Lower lobe of right lung (tissue), 2 donors: ENCODE measurements around the gene CHAF1B. TPM values are rescaled to one million over a fixed set of nuclear protein-coding genes. Genes with fewer than 3 reads are reported as not detected.

Experiments
- ATAC-seq, 2 donors: fragments of 200-7000 bp; cut with Tn5 transposase; one replicate each; pipeline ENCODE4 v1.9.1; 2020 to 2022; ENCODE audit warnings: mild to moderate bottlenecking in 2 of 2, moderate library complexity in 2 of 2
- DNase-seq: peaks from one replicate; pipeline ENCODE4 v3.0.0-alpha.2; 2020
- H3K27ac ChIP-seq: fragments of 200-600 bp; one replicate; pipeline ENCODE4 v1.8.0; 2022
- H3K27me3 ChIP-seq: fragments of 200-600 bp; one replicate; pipeline ENCODE4 v1.8.0; 2022; ENCODE audit warnings: low read depth
- H3K36me3 ChIP-seq: fragments of 200-600 bp; one replicate; pipeline ENCODE4 v1.8.0; 2022; ENCODE audit warnings: mild to moderate bottlenecking
- H3K4me1 ChIP-seq: fragments of 200-600 bp; one replicate; pipeline ENCODE4 v1.8.0; 2022
- H3K4me3 ChIP-seq: fragments of 200-600 bp; one replicate; pipeline ENCODE4 v1.8.0; 2022; ENCODE audit warnings: mild to moderate bottlenecking
- H3K9me3 ChIP-seq: fragments of 200-600 bp; one replicate; pipeline ENCODE4 v1.8.0; 2022
- CTCF ChIP-seq: fragments of 200-600 bp; IDR thresholded peaks from one replicate; pipeline ENCODE4 v1.8.0; 2022; ENCODE audit warnings: antibody characterized with exemption, mild to moderate bottlenecking
- intact Hi-C: fragments of 100-400 bp; cut with DNase I; formaldehyde crosslinking; loops from one replicate; pipeline ENCODE4 v1.11.0; 2022
- total RNA-seq: library from RNA; stranded (reverse); fragmentation: NEBNext Ultra II Directional; extraction: Animal tissue kit (Norgen Biotek cat#: 25700); gene quantifications from one replicate; pipeline ENCODE4 v1.2.1, GENCODE V29; 2021
- donor health status: DM: no; HTN: yes; CAD: no; lungs with severe emphysema.

Gene CHAF1B
- total RNA-seq, 1 donor from 2014 or later = 1.8 TPM

DNA sequence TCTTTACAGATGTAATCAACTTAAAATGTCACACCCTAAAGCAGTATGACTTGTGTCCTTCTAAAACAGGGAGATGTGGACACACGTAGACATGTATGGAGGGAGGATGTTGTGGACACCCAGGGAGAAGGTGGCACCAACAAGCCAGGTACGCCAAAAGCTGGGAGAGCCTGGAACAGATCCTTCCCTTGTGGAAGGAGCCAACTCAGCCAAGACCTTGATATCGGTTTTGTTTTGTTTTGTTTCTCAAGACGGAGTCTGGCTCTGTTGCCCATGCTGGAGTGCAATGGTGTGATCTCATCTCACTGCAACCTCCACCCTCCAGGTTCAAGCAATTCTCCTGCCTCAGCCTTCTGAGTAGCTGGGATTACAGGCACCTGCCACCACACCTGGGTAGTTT is 45.6 kb downstream of the CHAF1B start:
- Histone ChIP-seq H3K27me3 (peaks cover 4% of the 10 kb centered on the region), H3K36me3 (no peaks in the 10 kb centered on the region), H3K4me3 (peak overlapping the region; percentile 39), H3K4me1 (peaks cover 18% of the 10 kb centered on the region), H3K9me3 (no peaks in the 10 kb centered on the region), H3K27ac (peak overlapping the region; percentile 79)
- ATAC-seq = no peak
- TF ChIP-seq CTCF = no peak
- intact Hi-C loops = no loop called here
- no peak for DNase-seq

DNA sequence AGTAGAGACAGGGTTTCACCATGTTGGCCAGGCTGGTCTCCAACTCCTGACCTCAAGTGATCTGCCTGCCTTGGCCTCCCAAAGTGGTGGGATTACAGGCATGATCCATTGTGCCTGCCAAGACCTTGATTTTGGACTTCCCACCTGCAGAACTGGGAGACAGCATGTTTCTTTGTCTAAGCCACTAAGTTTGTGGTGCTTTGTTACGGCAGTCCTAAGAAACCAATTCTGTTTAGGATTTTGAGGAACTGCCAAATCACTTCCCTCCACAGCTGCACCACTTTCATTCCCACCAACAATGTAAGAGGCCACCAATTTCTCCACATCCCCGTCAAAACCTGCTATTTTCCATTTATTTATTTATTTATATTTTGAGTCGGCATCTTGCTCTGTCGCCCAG is 46.1 kb downstream of the CHAF1B start:
- intact Hi-C loops = no loop called here
- DNase-seq = no peak
- no peak for TF ChIP-seq CTCF
- H3K4me3 ChIP-seq = peak overlapping the region; percentile 39
- peaks cover 4% of the 10 kb centered on the region for H3K27me3 ChIP-seq
- no peaks in the 10 kb centered on the region for H3K9me3 ChIP-seq
- H3K36me3 ChIP-seq = no peaks in the 10 kb centered on the region
- H3K27ac ChIP-seq = peak overlapping the region; percentile 1
- peaks cover 18% of the 10 kb centered on the region for H3K4me1 ChIP-seq
- no peak for ATAC-seq

GRCh38 chr21:36433059-36433709 is 48.0 kb downstream of the CHAF1B start:
- H3K27ac ChIP-seq = no peak overlapping the region
- peaks cover 4% of the 10 kb centered on the region for H3K27me3 ChIP-seq
- ATAC-seq = no peak
- DNase-seq = no peak
- no peak for TF ChIP-seq CTCF
- intact Hi-C loops = no loop called here
- H3K4me3 ChIP-seq = no peak overlapping the region
- no peaks in the 10 kb centered on the region for H3K9me3 ChIP-seq
- H3K36me3 ChIP-seq = no peaks in the 10 kb centered on the region
- peaks cover 27% of the 10 kb centered on the region for H3K4me1 ChIP-seq

DNA sequence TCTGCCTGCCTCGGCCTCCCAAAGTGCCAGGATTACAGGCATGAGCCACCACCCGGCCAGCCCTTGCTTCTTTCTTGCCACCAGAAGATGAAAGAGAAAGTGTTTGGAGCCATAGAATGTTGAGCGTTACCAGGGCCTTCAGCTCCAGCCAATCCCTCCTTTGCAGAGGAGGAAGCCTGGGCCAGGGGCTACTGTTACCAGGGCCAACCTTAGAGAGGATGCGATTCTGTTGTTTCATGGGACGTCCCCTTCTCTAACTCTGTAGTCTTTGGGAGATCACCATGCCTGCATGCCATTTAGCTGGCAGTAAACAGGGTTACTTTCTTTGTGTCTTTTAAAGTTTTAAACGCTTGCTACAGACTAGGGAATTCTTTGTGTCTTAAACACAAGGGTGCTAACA is 49.0 kb downstream of the CHAF1B start:
- peaks cover 22% of the 10 kb centered on the region for H3K4me1 ChIP-seq
- intact Hi-C loops = no loop called here
- H3K4me3 ChIP-seq = no peak overlapping the region
- no peak for DNase-seq
- no peaks in the 10 kb centered on the region for H3K36me3 ChIP-seq
- no peak for ATAC-seq
- H3K27ac ChIP-seq = no peak overlapping the region
- no peaks in the 10 kb centered on the region for H3K9me3 ChIP-seq
- peaks cover 4% of the 10 kb centered on the region for H3K27me3 ChIP-seq
- TF ChIP-seq CTCF = no peak

DNA sequence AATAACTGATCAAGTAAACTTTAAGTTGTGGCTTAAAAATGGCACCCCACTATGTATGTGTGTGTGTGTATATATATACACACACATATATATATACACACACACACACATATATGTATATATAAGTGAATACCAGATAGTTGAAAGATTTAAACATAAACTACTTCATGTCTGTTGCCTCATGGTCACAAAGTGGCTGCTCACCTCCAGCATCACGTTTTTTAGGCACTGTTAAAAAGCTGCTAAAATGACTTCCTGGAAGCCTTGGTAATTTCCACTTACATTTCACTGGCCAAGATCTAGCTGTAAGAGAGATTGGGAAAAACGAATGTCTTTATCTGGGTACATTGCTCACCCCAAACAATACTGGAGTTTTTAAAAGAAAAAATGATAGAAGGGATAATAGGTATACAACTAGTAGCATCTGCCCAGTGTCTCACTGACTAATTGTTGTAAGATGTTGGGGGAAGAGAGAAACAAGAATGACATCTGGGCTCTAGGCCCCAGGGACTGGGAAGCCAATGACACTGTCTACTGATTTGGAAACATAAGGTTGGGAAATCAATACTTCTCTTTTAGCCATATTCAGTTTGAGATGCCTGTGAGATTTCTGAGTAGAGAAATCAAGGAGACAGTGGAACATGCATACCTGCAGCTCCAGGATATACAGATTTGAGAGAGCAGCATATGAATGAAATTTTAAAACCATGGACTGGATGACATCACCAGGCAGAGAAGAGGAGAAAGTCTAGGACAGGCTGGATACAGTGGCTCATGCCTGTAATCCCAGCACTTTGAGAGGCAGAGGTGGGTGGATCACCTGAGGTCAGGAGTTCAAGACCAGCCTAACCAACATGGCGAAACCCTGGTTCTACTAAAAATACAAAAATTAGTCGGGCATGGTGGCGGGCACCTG is 51.9 kb downstream of the CHAF1B start:
- H3K27ac ChIP-seq = no peak overlapping the region
- no peaks in the 10 kb centered on the region for H3K36me3 ChIP-seq
- H3K4me3 ChIP-seq = no peak overlapping the region
- H3K9me3 ChIP-seq = no peaks in the 10 kb centered on the region
- TF ChIP-seq CTCF = no peak
- H3K27me3 ChIP-seq = peaks cover 4% of the 10 kb centered on the region
- ATAC-seq = peak; percentile 43 to 57
- no peak for DNase-seq
- intact Hi-C loops = no loop called here
- H3K4me1 ChIP-seq = peaks cover 10% of the 10 kb centered on the region
